Activated B cell treated with CpG ODN at 0.5 μM for 24 hours (primary cell): ENCODE measurements around the gene SNED1. TPM values are rescaled to one million over a fixed set of nuclear protein-coding genes. Genes with fewer than 3 reads are reported as not detected.

Experiments used
- ATAC-seq: fragments of 200-7000 bp; cut with Tn5 transposase; one replicate; pipeline ENCODE4 v1.10.0; 2021; ENCODE audit warnings: low read depth, mild to moderate bottlenecking, moderate library complexity
- CTCF ChIA-PET: fragments of 350-600 bp; sonication (Branson Sonifier 250); formaldehyde crosslinking; loops from one replicate; lab custom pipeline; 2021; ENCODE audit warnings: antibody characterized with exemption; lab: Charles Lee
- POLR2A ChIA-PET: fragments of 350-600 bp; sonication (Branson Sonifier 250); formaldehyde crosslinking; loops from one replicate; lab custom pipeline; 2021; ENCODE audit warnings: antibody characterized with exemption; lab: Charles Lee
- DNase-seq: peaks from one replicate; pipeline ENCODE4 v3.0.0; 2022
- H3K27ac Mint-ChIP-seq: one replicate; pipeline ENCODE4 v1.8.0; 2020; ENCODE audit warnings: mixed read lengths
- H3K27me3 Mint-ChIP-seq: one replicate; pipeline ENCODE4 v1.8.0; 2021; ENCODE audit warnings: mixed read lengths
- H3K36me3 Mint-ChIP-seq: one replicate; pipeline ENCODE4 v1.8.0; 2021; ENCODE audit warnings: low read depth, mixed read lengths
- H3K4me1 Mint-ChIP-seq: one replicate; pipeline ENCODE4 v1.8.0; 2021; ENCODE audit warnings: mixed read lengths
- H3K4me3 Mint-ChIP-seq: one replicate; pipeline ENCODE4 v1.8.0; 2020; ENCODE audit warnings: mild to moderate bottlenecking, mixed read lengths
- H3K9me3 Mint-ChIP-seq: one replicate; pipeline ENCODE4 v1.8.0; 2020; ENCODE audit warnings: mixed read lengths
- CTCF ChIP-seq: fragments of 200-600 bp; IDR thresholded peaks from one replicate; pipeline ENCODE4 v1.8.0; 2022; ENCODE audit warnings: antibody characterized with exemption, mild to moderate bottlenecking
- intact Hi-C: fragments of 100-400 bp; cut with micrococcal nuclease; formaldehyde crosslinking; loops from one replicate; pipeline ENCODE4 v1.15.1; 2024
- total RNA-seq: library from RNA; stranded (reverse); gene quantifications from 2 replicates; pipeline ENCODE4 v1.2.3, GENCODE V29; 2022

Gene SNED1
- total RNA-seq, 1 donor from 2014 or later = 59.8 TPM

GRCh38 chr2:240967681-240968621 is 30.5 kb upstream of the SNED1 start:
- Mint-ChIP-seq H3K27ac (no peak overlapping the region), H3K27me3 (peaks cover 5% of the 10 kb centered on the region), H3K36me3 (no peaks in the 10 kb centered on the region), H3K4me3 (no peak overlapping the region), H3K4me1 (no peaks in the 10 kb centered on the region), H3K9me3 (peaks cover 5% of the 10 kb centered on the region)
- intact Hi-C loops = no loop called here
- ChIA-PET POLR2A (no interaction called here), CTCF (no interaction called here)
- DNase-seq (no peak), ATAC-seq (no peak)
- TF ChIP-seq CTCF = no peak

DNA sequence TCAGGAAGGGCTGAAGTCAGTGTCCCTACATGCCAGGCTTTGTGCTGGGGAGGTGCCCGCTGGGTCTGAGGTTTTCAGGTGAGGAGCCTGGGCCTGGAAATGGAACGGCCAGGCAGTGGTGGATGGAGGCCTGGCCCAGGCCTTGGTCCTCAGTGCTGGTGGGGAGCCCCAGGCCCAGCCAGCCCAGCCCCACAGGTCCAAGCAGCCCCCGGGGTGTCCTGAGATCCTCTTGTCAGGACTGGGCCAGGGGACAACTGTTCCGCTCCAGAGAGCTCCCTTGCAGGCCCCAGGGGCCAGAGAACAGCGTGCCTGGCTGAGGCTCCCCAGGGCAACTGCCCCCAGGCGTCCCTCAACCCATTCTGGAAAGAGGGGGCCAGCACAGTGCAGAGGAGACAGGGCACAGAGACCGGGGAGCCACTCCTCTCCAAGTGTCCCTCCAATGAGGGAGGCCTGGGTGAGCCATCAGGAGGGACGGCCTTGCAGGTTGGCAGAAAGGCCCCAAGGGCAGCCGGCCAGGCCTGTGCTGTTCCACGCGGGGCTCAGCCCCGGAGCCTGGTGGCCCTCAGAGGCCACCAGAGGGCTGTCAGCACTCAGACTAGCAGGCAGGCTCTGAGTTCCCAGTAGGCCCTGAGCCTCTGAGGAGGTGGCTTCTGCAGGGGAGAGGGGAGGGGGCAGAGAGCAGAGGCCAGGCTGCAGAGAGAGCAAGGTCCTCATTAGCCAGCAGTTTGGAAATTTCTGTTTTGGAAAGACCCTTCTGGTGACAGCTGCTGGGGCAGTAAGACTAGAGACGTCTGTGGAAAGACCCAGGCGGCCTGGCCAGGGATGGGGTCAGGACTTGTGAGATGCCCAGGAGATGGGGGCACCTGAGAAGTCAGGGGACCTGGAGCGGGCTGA is 29.4 kb upstream of the SNED1 start:
- H3K36me3 Mint-ChIP-seq = no peaks in the 10 kb centered on the region
- no peak overlapping the region for H3K4me3 Mint-ChIP-seq
- ATAC-seq = no peak

DNA sequence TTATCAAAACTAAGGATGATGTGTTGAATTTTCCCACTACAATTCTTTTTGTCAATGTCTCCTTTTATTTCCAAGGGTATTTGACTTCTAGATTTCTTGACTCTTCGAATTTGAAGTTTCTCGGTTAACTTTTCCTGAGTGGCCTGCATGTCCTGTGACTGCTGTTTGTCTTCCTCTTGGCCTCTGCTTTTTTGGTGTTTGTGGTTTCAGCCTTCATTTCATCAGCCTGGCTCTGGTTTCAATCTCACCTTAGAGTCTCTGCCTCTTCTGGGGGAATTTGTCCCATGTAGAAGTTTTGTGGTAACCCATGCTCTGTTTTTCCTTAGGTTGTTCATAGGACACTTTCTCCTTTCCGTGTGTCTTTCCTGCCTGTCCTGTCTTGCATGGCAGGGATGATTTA is 28.3 kb upstream of the SNED1 start:
- CTCF ChIA-PET = no interaction called here
- TF ChIP-seq CTCF = no peak
- no peak for ATAC-seq
- no peaks in the 10 kb centered on the region for H3K4me1 Mint-ChIP-seq
- POLR2A ChIA-PET = no interaction called here
- peaks cover 9% of the 10 kb centered on the region for H3K9me3 Mint-ChIP-seq
- DNase-seq = no peak
- no peak overlapping the region for H3K27ac Mint-ChIP-seq
- H3K36me3 Mint-ChIP-seq = no peaks in the 10 kb centered on the region
- no peak overlapping the region for H3K4me3 Mint-ChIP-seq
- intact Hi-C loops = no loop called here
- H3K27me3 Mint-ChIP-seq = peaks cover 15% of the 10 kb centered on the region

More for the DNA sequence above, 29.4 kb upstream of the SNED1 start:
- TF ChIP-seq CTCF = no peak
- Mint-ChIP-seq H3K27me3 (peaks cover 9% of the 10 kb centered on the region), H3K27ac (no peak overlapping the region), H3K4me1 (no peaks in the 10 kb centered on the region), H3K9me3 (peaks cover 8% of the 10 kb centered on the region)
- intact Hi-C loops = no loop called here
- CTCF ChIA-PET = no interaction called here
- DNase-seq = peak; percentile 12
- POLR2A ChIA-PET = no interaction called here

DNA sequence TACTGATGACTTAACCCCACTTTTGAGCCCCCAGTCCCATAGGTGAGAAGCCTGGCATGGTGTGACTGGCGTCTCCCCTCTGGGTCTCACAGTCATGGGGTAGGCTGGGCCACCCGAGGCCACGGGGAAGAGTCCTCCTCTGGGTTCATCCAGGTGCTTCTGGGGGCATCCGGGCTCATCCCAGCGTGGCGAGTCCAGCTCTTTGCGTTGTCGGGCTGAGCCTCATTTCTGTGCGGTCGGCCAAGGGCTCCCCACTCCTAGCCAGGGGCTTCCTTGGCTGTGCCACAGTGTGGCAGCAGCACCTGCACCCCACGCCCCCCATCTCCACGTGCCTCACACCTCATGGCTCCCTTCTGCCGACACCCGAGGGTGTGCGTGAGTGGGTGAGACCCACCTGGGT is 27.6 kb upstream of the SNED1 start:
- intact Hi-C loops = no loop called here
- POLR2A ChIA-PET = no interaction called here
- Mint-ChIP-seq H3K27me3 (peaks cover 20% of the 10 kb centered on the region), H3K4me1 (no peaks in the 10 kb centered on the region), H3K27ac (no peak overlapping the region), H3K4me3 (no peak overlapping the region), H3K9me3 (peaks cover 9% of the 10 kb centered on the region), H3K36me3 (no peaks in the 10 kb centered on the region)
- ATAC-seq (no peak), DNase-seq (no peak)
- no peak for TF ChIP-seq CTCF
- CTCF ChIA-PET = no interaction called here

DNA sequence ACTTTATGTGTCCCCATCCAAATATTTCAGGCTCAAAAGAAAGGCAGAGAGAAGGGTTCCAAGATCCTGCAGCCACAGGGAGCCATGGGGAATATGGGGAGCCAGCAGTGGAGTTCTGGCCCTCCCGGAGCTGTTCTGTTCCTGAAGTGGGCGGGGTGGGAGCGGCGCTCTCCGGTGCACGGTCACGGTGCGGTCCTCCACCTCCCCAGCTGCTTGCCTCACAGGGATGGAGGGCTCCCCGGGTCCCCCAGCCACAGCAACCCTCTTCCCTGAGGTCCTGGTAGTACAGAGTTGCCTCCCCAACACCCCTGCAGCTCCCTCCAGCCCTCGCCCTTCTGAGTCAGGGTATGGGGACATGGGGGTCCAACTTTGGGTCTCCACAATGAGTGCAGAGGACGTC is 26.2 kb upstream of the SNED1 start:
- TF ChIP-seq CTCF = no peak
- no peak for DNase-seq
- Mint-ChIP-seq H3K36me3 (no peaks in the 10 kb centered on the region), H3K4me1 (no peaks in the 10 kb centered on the region), H3K27ac (no peak overlapping the region), H3K27me3 (peaks cover 20% of the 10 kb centered on the region), H3K4me3 (no peak overlapping the region), H3K9me3 (peaks cover 9% of the 10 kb centered on the region)
- intact Hi-C loops = no loop called here
- POLR2A ChIA-PET = no interaction called here
- CTCF ChIA-PET = no interaction called here
- no peak for ATAC-seq
